ENCODE data around the gene STRN4. TPM values are rescaled to one million over a fixed set of nuclear protein-coding genes. Genes with fewer than 3 reads are reported as not detected.

STRN4 gene
- polyA plus RNA-seq, 1 experiment = 48.1 TPM

DNA sequence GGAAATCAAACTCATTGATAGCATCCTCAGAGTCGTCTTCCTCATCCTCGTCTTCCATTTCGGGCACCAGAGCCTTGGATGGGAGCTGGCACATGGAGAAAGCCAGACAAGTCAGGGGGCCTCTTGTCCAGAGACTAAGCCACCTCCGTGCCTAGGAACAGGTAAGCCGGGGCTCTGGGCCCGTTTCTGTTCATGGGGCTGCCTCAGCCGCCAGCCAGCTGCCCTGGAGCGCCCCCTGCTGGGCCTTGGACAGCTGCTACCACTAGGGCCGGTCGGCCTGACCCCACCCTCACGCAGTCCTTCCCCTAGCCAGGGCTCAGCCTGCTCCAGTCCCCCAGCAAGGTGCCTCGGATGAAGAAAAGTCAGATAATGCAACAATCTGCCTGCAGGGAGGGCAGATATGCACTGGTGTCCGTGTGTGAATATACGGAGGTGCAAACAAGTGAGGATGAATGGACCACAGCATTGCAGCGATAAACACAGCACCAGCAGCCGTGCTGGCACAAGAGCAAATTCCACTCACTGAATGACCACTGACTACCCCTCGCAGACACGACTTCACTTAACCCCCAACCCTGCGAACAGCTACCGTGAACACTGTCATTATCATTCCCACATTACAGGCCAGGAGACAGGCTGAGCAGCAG is 17.4 kb downstream of the STRN4 start:
- Histone ChIP-seq H3K9me3 (ENCODE audit: control insufficient read depth, insufficient read depth, low read length) (no peaks in the 10 kb centered on the region; the same call in 1 of the 2 replicates), H3K27me3 (ENCODE audit: control insufficient read depth, insufficient read depth, low read length) (no peaks in the 10 kb centered on the region), H3K27ac (ENCODE audit: low read depth, low read length) (no peak overlapping the region), H3K4me3 (ENCODE audit: low read depth, low read length) (no peak overlapping the region)
- POLR2A ChIA-PET = no interaction called here
- no peak for DNase-seq (ENCODE audit: low read depth, low spot score)
- CTCF ChIA-PET = interaction anchor here (0.6 to 3.2 kb wide), 16 partner anchors 9 to 1072 kb away, joined by 3 to 16 read pairs (median 4); no protein-coding TSS in a partner anchor
- TF ChIP-seq CTCF (IDR thresholded peaks at IDR 0.05; ENCODE audit: low read depth, low read length) = peak; percentile 86

DNA sequence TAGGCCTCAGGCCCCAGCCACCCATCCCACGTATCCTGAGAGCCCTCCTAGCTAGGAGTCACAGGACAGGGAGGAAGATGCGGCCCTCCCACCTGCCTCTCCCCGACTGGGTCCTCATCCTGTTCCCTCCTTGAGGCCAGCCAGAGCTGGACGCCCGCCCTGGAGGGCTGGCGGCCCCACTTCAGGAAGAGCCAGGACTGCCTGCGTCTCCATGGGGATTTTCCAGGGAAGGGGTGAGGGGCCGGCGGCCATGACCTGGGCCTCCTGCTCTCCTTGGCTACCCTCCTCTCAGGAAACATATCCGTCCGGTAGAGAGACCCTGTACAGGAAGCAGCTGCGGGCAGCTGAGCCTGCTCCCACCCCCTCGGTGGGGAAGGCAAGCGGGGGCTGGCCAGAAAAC is 18.0 kb downstream of the STRN4 start:
- POLR2A ChIA-PET = no interaction called here

GRCh38 chr19:46727757-46728156 is 18.5 kb downstream of the STRN4 start:
- ChIA-PET POLR2A (no interaction called here), CTCF (interaction anchor here (0.5 to 3.2 kb wide), 12 partner anchors 8 to 420 kb away, joined by 3 to 16 read pairs (median 4); no protein-coding TSS in a partner anchor)
- DNase-seq (ENCODE audit: low read depth, low spot score) = no peak
- no peak overlapping the region for H3K27ac ChIP-seq (ENCODE audit: low read depth, low read length)
- H3K9me3 ChIP-seq (ENCODE audit: control insufficient read depth, insufficient read depth, low read length) = no peaks in the 10 kb centered on the region; the same call in 1 of the 2 replicates
- no peaks in the 10 kb centered on the region for H3K27me3 ChIP-seq (ENCODE audit: control insufficient read depth, insufficient read depth, low read length)
- no peak for TF ChIP-seq CTCF (IDR thresholded peaks at IDR 0.05; ENCODE audit: low read depth, low read length)
- no peak overlapping the region for H3K4me3 ChIP-seq (ENCODE audit: low read depth, low read length)

More for the DNA sequence above, 18.0 kb downstream of the STRN4 start:
- no peak for TF ChIP-seq CTCF (IDR thresholded peaks at IDR 0.05; ENCODE audit: low read depth, low read length)
- Histone ChIP-seq H3K4me3 (ENCODE audit: low read depth, low read length) (no peak overlapping the region), H3K27ac (ENCODE audit: low read depth, low read length) (no peak overlapping the region), H3K9me3 (ENCODE audit: control insufficient read depth, insufficient read depth, low read length) (no peaks in the 10 kb centered on the region; the same call in 1 of the 2 replicates), H3K27me3 (ENCODE audit: control insufficient read depth, insufficient read depth, low read length) (no peaks in the 10 kb centered on the region)
- CTCF ChIA-PET = interaction anchor here (0.5 to 3.2 kb wide), 13 partner anchors 8 to 419 kb away, joined by 3 to 16 read pairs (median 4); no protein-coding TSS in a partner anchor
- DNase-seq (ENCODE audit: low read depth, low spot score) = no peak

GRCh38 chr19:46726971-46727501 is 19.2 kb downstream of the STRN4 start:
- POLR2A ChIA-PET = no interaction called here
- no peak for TF ChIP-seq CTCF (IDR thresholded peaks at IDR 0.05; ENCODE audit: low read depth, low read length)
- Histone ChIP-seq H3K9me3 (ENCODE audit: control insufficient read depth, insufficient read depth, low read length) (no peaks in the 10 kb centered on the region), H3K27ac (ENCODE audit: low read depth, low read length) (no peak overlapping the region), H3K4me3 (ENCODE audit: low read depth, low read length) (no peak overlapping the region), H3K27me3 (ENCODE audit: control insufficient read depth, insufficient read depth, low read length) (no peaks in the 10 kb centered on the region)
- CTCF ChIA-PET = interaction anchor here (0.7 to 3.2 kb wide), 2 partner anchors 23 to 63 kb away, joined by 3 to 16 read pairs; no protein-coding TSS in a partner anchor
- DNase-seq (ENCODE audit: low read depth, low spot score) = no peak

DNA sequence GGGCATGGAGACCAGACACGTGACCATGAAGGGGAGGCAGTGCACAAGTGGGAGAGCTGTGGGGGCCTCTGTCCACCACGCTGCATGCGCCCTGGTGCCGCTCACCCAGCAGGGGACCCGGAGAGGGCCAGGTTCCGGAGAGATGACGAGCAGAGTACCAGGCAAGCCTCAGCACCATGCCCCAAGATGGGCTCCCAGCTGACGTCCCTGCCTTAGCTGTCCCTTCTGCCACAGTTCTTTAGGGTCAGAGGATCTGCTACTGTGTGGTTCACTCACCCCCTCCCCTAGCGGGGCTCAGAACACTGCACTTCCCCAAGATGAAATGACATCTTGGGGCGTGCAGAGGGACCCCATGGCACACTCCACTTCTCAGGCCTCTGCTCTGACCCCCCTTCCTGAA is 19.7 kb downstream of the STRN4 start:
- Histone ChIP-seq H3K27me3 (ENCODE audit: control insufficient read depth, insufficient read depth, low read length) (no peaks in the 10 kb centered on the region), H3K9me3 (ENCODE audit: control insufficient read depth, insufficient read depth, low read length) (no peaks in the 10 kb centered on the region; the same call in 1 of the 2 replicates), H3K4me3 (ENCODE audit: low read depth, low read length) (no peak overlapping the region), H3K27ac (ENCODE audit: low read depth, low read length) (no peak overlapping the region)
- CTCF ChIA-PET = interaction anchor here (0.7 to 3.2 kb wide), 2 partner anchors 23 to 64 kb away, joined by 3 to 16 read pairs; no protein-coding TSS in a partner anchor
- POLR2A ChIA-PET = no interaction called here
- DNase-seq (ENCODE audit: low read depth, low spot score) = no peak
- no peak for TF ChIP-seq CTCF (IDR thresholded peaks at IDR 0.05; ENCODE audit: low read depth, low read length)

All from AG04450 (cell line).